K562 (cell line): Measurements from ENCODE around the gene LPGAT1. TPM values are rescaled to one million over a fixed set of nuclear protein-coding genes. Genes with fewer than 3 reads are reported as not detected.

ENCODE experiments used
- ARID2 ChIP-seq: fragments of 450-650 bp; IDR thresholded peaks from 2 replicates; pipeline ENCODE4 v1.6.1; 2017; ENCODE audit warnings: antibody characterized with exemption, mild to moderate bottlenecking
- DPF2 ChIP-seq: fragments of 450-650 bp; IDR thresholded peaks from 2 replicates; pipeline ENCODE4 v1.6.1; 2016
- EP300 ChIP-seq: IDR thresholded peaks from 2 replicates; pipeline ENCODE4 v1.6.1; 2012; ENCODE audit warnings: low read length, improper control_type of control experiment
- HMG20A ChIP-seq: fragments of 450-650 bp; formaldehyde crosslinking; conservative IDR thresholded peaks from 2 replicates; pipeline ENCODE4 v1.4.0; 2020; ENCODE audit warnings: mild to moderate bottlenecking, mixed read lengths
- HNRNPK ChIP-seq: fragments of 200-400 bp; formaldehyde crosslinking; IDR thresholded peaks from one replicate; pipeline ENCODE4 v1.6.1; 2018; ENCODE audit warnings: mild to moderate bottlenecking, low read depth, low read length; ENCODE audit not compliant: poor library complexity, severe bottlenecking
- IFI16 ChIP-seq: fragments of 250-450 bp; sonication (Bioruptor Pico); IDR thresholded peaks from 2 replicates; pipeline ENCODE4 v2.1.2; 2022; ENCODE audit warnings: mild to moderate bottlenecking, inconsistent platforms
- MTA3 ChIP-seq: fragments of 450-650 bp; formaldehyde crosslinking; IDR thresholded peaks from 2 replicates; pipeline ENCODE4 v1.6.1; 2017; ENCODE audit warnings: mild to moderate bottlenecking, borderline replicate concordance
- POU5F1 ChIP-seq: fragments of 150-350 bp; IDR thresholded peaks from 2 replicates; pipeline ENCODE4 v1.6.1; 2014; ENCODE audit warnings: borderline replicate concordance, low read length, low read depth, mild to moderate bottlenecking; ENCODE audit not compliant: partially characterized antibody
- SETDB1 ChIP-seq: IDR thresholded peaks from one replicate; pipeline ENCODE4 v1.6.1; 2012; ENCODE audit warnings: low read length, control low read depth, inconsistent platforms
- SRSF3 ChIP-seq: fragments of 200-400 bp; formaldehyde crosslinking; IDR thresholded peaks from 2 replicates; pipeline ENCODE4 v1.6.1; 2016; ENCODE audit warnings: mild to moderate bottlenecking, low read length, moderate library complexity; ENCODE audit not compliant: insufficient read depth
- ZKSCAN8 ChIP-seq: fragments of 200-800 bp; sonication (Bioruptor generic); IDR thresholded peaks from 2 replicates; pipeline ENCODE4 v1.6.1; 2016; ENCODE audit warnings: missing genetic modification characterization, missing compliant biosample characterization
- ZNF354B ChIP-seq: fragments of 250-450 bp; sonication (Bioruptor Pico); IDR thresholded peaks from 2 replicates; pipeline ENCODE4 v1.4.0; 2020
- ZNF444 ChIP-seq: fragments of 250-450 bp; sonication (Bioruptor Pico); IDR thresholded peaks from 2 replicates; pipeline ENCODE4 v1.4.0; 2020; ENCODE audit warnings: mild to moderate bottlenecking, moderate library complexity
- polyA plus RNA-seq, 8 experiments: library from polyadenylated mRNA; depleted of rRNA in 4 of 8; stranded (reverse) in 5 of 8; unstranded in 3 of 8; fragments of >200 nt; fragmentation: Nextera tagmentation in 2 of 8; fragmentation: Illumina TruSeq in 1 of 8; extraction: Ambion mirVana in 2 of 8; extraction: Trizol in 1 of 8; gene quantifications; 2 replicates each; pipeline versions ENCODE4 v1.2.1 to v1.2.3, GENCODE V29; 2011 to 2014; ENCODE audit warnings: inconsistent platforms in 1 of 8, missing spikeins in 1 of 8
- total RNA-seq, 7 experiments: library from RNA; depleted of rRNA in 6 of 7; stranded (reverse); fragments of >200 nt in 6 of 7; fragmentation: Illumina TruSeq in 2 of 7; extraction: Trizol in 2 of 7; gene quantifications; 2 replicates each; pipeline versions ENCODE4 v1.2.1 to v1.2.3, GENCODE V29; 2011 to 2021; ENCODE audit warnings: low replicate concordance in 1 of 7
- TF ChIP-seq, protein P1 (sequence below), 2 experiments: IDR thresholded peaks in 1 of 2; conservative IDR thresholded peaks in 1 of 2; 2 replicates each; pipeline ENCODE4 v1.6.1; 2016; ENCODE audit warnings: low read depth in 2 of 2, mild to moderate bottlenecking in 1 of 2, missing compliant biosample characterization in 1 of 2, missing genetic modification characterization in 1 of 2, moderate library complexity in 1 of 2
- TF ChIP-seq, protein P2 (sequence below), 2 experiments: fragments of 450-650 bp; IDR thresholded peaks; 2 replicates each; pipeline ENCODE4 v1.6.1; 2016
- TF ChIP-seq, protein P3 (sequence below): fragments of 450-650 bp; IDR thresholded peaks from 2 replicates; pipeline ENCODE4 v1.6.1; 2018; ENCODE audit warnings: mild to moderate bottlenecking, low read depth; ENCODE audit not compliant: partially characterized antibody
- TF ChIP-seq, protein P4 (sequence below), 2 experiments: IDR thresholded peaks; 2 replicates each; pipeline ENCODE4 v1.6.1; 2012; ENCODE audit warnings: improper control_type of control experiment in 2 of 2, low read depth in 2 of 2, low read length in 2 of 2, borderline replicate concordance in 1 of 2

Gene LPGAT1
- total and polyA plus RNA-seq, 9 of the 15 experiments (the other 6 are each of a cell fraction or from before 2014, with no cell fraction given), result 5.7 to 31.4 (median 16.3) TPM

DNA sequence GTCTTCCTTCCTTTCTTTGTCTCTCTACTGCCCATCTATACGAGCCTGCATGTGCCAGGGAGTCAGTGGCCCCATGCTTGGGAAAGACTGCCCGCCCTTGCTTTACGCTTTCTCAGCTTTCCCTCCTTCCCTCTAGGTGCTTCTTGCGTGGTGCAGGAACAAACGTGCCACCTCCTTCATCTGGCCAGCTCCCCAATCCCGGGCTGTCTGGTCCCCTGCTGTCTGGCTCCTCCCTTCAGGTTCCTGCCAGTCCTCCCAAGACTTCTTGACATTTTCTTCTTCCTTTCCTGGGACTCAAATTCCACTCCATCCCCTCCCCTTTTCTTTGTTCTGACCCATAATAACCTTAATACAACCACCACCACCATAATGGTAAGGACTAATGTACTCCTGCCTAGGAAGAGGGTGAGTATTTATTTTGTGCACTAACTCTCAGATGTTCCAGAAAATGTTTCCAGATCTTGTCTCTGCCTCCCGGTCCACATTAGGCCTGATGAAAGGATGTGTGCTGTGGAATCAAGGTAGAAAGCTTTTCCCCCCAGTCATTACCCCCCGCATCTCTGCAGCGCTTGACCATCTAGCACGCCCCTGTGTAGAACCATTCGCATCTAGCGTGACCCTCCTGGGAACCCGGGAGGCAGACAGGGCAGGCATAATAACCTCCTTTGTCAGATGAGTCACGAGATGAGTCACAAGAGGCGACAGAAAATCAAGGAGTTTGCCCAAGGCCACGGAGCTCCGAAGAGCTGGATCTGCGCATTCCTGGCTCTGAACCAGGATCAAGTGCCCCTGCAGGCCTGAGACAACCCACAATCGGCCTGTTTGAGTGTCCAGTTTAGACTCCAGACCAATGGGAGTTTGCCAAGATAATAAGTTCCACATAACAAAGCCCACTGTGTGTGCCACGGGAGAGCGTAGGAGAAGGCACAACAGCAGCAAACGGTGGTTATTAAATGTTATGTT lies 95.1 kb downstream of the LPGAT1 start (continued):
- TF ChIP-seq, protein P1, sequence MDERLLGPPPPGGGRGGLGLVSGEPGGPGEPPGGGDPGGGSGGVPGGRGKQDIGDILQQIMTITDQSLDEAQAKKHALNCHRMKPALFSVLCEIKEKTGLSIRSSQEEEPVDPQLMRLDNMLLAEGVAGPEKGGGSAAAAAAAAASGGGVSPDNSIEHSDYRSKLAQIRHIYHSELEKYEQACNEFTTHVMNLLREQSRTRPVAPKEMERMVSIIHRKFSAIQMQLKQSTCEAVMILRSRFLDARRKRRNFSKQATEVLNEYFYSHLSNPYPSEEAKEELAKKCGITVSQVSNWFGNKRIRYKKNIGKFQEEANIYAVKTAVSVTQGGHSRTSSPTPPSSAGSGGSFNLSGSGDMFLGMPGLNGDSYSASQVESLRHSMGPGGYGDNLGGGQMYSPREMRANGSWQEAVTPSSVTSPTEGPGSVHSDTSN (CRISPR knock-in tag; IDR thresholded peaks at IDR 0.05; ENCODE audit: low read depth), result no peak
- TF ChIP-seq, protein P1 (tag; conservative IDR thresholded peaks at IDR 0.05; ENCODE audit: low read depth), result no peak
- TF ChIP-seq SETDB1 (no peak), EP300 (no peak), ARID2 (no peak), POU5F1 (no peak), HMG20A (no peak), DPF2 (peak; percentile 76), ZKSCAN8 (no peak), ZNF354B (CRISPR knock-in tag) (no peak), ZNF444 (CRISPR knock-in tag) (no peak), MTA3 (no peak), HNRNPK (no peak), IFI16 (CRISPR knock-in tag) (0 out of 2 replicates have a peak, but pooled peaks have one; percentile 17), SRSF3 (no peak)
- TF ChIP-seq, protein P2, sequence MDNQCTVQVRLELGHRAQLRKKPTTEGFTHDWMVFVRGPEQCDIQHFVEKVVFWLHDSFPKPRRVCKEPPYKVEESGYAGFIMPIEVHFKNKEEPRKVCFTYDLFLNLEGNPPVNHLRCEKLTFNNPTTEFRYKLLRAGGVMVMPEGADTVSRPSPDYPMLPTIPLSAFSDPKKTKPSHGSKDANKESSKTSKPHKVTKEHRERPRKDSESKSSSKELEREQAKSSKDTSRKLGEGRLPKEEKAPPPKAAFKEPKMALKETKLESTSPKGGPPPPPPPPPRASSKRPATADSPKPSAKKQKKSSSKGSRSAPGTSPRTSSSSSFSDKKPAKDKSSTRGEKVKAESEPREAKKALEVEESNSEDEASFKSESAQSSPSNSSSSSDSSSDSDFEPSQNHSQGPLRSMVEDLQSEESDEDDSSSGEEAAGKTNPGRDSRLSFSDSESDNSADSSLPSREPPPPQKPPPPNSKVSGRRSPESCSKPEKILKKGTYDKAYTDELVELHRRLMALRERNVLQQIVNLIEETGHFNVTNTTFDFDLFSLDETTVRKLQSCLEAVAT (IDR thresholded peaks at IDR 0.05), result 0 out of 4 replicates have a peak, but pooled peaks of 1 of the 2 experiments have one; percentile 54
- TF ChIP-seq, protein P3, sequence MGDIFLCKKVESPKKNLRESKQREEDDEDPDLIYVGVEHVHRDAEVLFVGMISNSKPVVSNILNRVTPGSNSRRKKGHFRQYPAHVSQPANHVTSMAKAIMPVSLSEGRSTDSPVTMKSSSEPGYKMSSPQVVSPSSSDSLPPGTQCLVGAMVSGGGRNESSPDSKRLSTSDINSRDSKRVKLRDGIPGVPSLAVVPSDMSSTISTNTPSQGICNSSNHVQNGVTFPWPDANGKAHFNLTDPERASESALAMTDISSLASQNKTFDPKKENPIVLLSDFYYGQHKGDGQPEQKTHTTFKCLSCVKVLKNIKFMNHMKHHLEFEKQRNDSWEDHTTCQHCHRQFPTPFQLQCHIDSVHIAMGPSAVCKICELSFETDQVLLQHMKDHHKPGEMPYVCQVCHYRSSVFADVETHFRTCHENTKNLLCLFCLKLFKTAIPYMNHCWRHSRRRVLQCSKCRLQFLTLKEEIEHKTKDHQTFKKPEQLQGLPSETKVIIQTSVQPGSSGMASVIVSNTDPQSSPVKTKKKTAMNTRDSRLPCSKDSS, result no peak
- TF ChIP-seq, protein P4, sequence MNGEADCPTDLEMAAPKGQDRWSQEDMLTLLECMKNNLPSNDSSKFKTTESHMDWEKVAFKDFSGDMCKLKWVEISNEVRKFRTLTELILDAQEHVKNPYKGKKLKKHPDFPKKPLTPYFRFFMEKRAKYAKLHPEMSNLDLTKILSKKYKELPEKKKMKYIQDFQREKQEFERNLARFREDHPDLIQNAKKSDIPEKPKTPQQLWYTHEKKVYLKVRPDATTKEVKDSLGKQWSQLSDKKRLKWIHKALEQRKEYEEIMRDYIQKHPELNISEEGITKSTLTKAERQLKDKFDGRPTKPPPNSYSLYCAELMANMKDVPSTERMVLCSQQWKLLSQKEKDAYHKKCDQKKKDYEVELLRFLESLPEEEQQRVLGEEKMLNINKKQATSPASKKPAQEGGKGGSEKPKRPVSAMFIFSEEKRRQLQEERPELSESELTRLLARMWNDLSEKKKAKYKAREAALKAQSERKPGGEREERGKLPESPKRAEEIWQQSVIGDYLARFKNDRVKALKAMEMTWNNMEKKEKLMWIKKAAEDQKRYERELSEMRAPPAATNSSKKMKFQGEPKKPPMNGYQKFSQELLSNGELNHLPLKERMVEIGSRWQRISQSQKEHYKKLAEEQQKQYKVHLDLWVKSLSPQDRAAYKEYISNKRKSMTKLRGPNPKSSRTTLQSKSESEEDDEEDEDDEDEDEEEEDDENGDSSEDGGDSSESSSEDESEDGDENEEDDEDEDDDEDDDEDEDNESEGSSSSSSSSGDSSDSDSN (IDR thresholded peaks at IDR 0.05; ENCODE audit: borderline replicate concordance in 1 of 2, low read depth in 2 of 2, low read length in 2 of 2), result 0 out of 4 replicates have a peak, but pooled peaks of 1 of the 2 experiments have one; percentile 26
